ENCODE results near the gene NFATC1.
"Not testable (repeated sequence)": the region's sequence is repeated elsewhere in the genome, so short reads cannot be mapped to it uniquely, and the experiment has no call there.

Gene NFATC1

GRCh38 chr18:79494936-79495335, 99.2 kb downstream of the NFATC1 start:
- DNase-seq: no peak

- DNase-seq: no peak
Measured at GRCh38 chr18:79495591-79496071, 99.9 kb downstream of the NFATC1 start.

- no peak for DNase-seq
Measured at GRCh38 chr18:79496237-79496977, 100.7 kb downstream of the NFATC1 start.

- no peak for DNase-seq
Measured at GRCh38 chr18:79496978-79497637, 101.4 kb downstream of the NFATC1 start.

- no peak for DNase-seq
Measured at GRCh38 chr18:79497638-79498081, 101.9 kb downstream of the NFATC1 start.

GRCh38 chr18:79498662-79499061, 102.9 kb downstream of the NFATC1 start:
- no peak for DNase-seq

GRCh38 chr18:79501006-79501405, 105.3 kb downstream of the NFATC1 start:
- DNase-seq: no peak

GRCh38 chr18:79502782-79503181, 107.1 kb downstream of the NFATC1 start:
- no peak for DNase-seq

GRCh38 chr18:79503406-79503805, 107.7 kb downstream of the NFATC1 start:
- no peak for DNase-seq

- DNase-seq: no peak
Measured at GRCh38 chr18:79504034-79504433, 108.3 kb downstream of the NFATC1 start.

GRCh38 chr18:79504495-79504894, 108.8 kb downstream of the NFATC1 start:
- DNase-seq: not testable (repeated sequence)

- not testable (repeated sequence) for DNase-seq
Measured at GRCh38 chr18:79505465-79505864, 109.7 kb downstream of the NFATC1 start.

- DNase-seq: no peak
Measured at GRCh38 chr18:79506191-79507075, 110.7 kb downstream of the NFATC1 start.

- DNase-seq: no peak
Measured at GRCh38 chr18:79507076-79507545, 111.4 kb downstream of the NFATC1 start.

- DNase-seq: no peak
Measured at GRCh38 chr18:79507546-79508480, 112.1 kb downstream of the NFATC1 start.

GRCh38 chr18:79508565-79509535, 113.1 kb downstream of the NFATC1 start:
- DNase-seq: no peak

- no peak for DNase-seq
Measured at GRCh38 chr18:79509536-79509930, 113.8 kb downstream of the NFATC1 start.

- no peak for DNase-seq
Measured at GRCh38 chr18:79510046-79510685, 114.4 kb downstream of the NFATC1 start.

GRCh38 chr18:79510731-79511241, 115.1 kb downstream of the NFATC1 start:
- no peak for DNase-seq

GRCh38 chr18:79511271-79511670, 115.5 kb downstream of the NFATC1 start:
- no peak for DNase-seq

All from activated CD4-positive, alpha-beta T cell treated with anti-CD3 and anti-CD28 coated beads, Interleukin-2, amount 50 U/mL, for 4 hours (primary cell).